Spleen (tissue), 11 donors: Measurements from ENCODE around the gene DMD. TPM values are rescaled to one million over a fixed set of nuclear protein-coding genes. Genes with fewer than 3 reads are reported as not detected.

Experiments
- DNase-seq: peaks from one replicate; pipeline ENCODE4 v3.0.0-alpha.2; 2020
- H3K27ac ChIP-seq, 8 donors: fragments of 200-600 bp; sonication (generic) in 7 of 8; 1 replicate in 4 of 8; 2 replicates in 4 of 8; pipeline versions ENCODE4 v1.5.0 to v1.8.0; 2016 to 2021; ENCODE audit warnings: inconsistent platforms in 4 of 8, mild to moderate bottlenecking in 4 of 8, moderate library complexity in 1 of 8
- H3K27me3 ChIP-seq, 7 donors: fragments of 200-600 bp; sonication (generic) in 6 of 7; replicated peaks in 1 of 7; 1 replicate in 4 of 7; 2 replicates in 3 of 7; pipeline versions ENCODE4 v1.5.0 to v1.8.0; 2016 to 2021; ENCODE audit warnings: inconsistent platforms in 3 of 7, mild to moderate bottlenecking in 1 of 7
- H3K36me3 ChIP-seq, 6 donors: fragments of 200-600 bp; sonication (generic) in 5 of 6; 1 replicate in 4 of 6; 2 replicates in 2 of 6; pipeline versions ENCODE4 v1.5.0 to v1.8.0; 2016 to 2021; ENCODE audit warnings: inconsistent platforms in 2 of 6
- H3K4me1 ChIP-seq, 6 donors: fragments of 200-600 bp; sonication (generic) in 5 of 6; 1 replicate in 3 of 6; 2 replicates in 3 of 6; pipeline versions ENCODE4 v1.5.0 to v1.8.0; 2016 to 2021; ENCODE audit warnings: inconsistent platforms in 3 of 6
- H3K4me3 ChIP-seq, 8 donors: fragments of 200-600 bp; sonication (generic) in 7 of 8; 1 replicate in 4 of 8; 2 replicates in 4 of 8; pipeline versions ENCODE4 v1.5.0 to v1.8.0; 2016 to 2021; ENCODE audit warnings: inconsistent platforms in 4 of 8, mild to moderate bottlenecking in 4 of 8, moderate library complexity in 2 of 8
- H3K9me3 ChIP-seq, 8 donors: fragments of 200-600 bp; sonication (generic) in 7 of 8; 1 replicate in 4 of 8; 2 replicates in 4 of 8; pipeline versions ENCODE4 v1.5.0 to v1.8.0; 2016 to 2021; ENCODE audit warnings: inconsistent platforms in 4 of 8
- CTCF ChIP-seq, 11 experiments: fragments of 200-600 bp in 7 of 11; fragments of 450-650 bp in 4 of 11; sonication (generic) in 4 of 11; IDR thresholded peaks in 8 of 11; conservative IDR thresholded peaks in 3 of 11; 1 replicate in 7 of 11; 2 replicates in 4 of 11; pipeline versions ENCODE4 v1.4.0 to v1.8.0; 2016 to 2021; ENCODE audit warnings: antibody characterized with exemption in 11 of 11, inconsistent platforms in 4 of 11, mild to moderate bottlenecking in 1 of 11
- POLR2A ChIP-seq, 3 donors: fragments of 450-650 bp; IDR thresholded peaks; one replicate each; pipeline ENCODE4 v1.5.1; 2017; ENCODE audit warnings: antibody characterized with exemption in 3 of 3, mild to moderate bottlenecking in 1 of 3
- POLR2AphosphoS5 ChIP-seq, 3 donors: sonication (generic); formaldehyde crosslinking; IDR thresholded peaks; one replicate each; pipeline ENCODE4 v1.5.1; 2017; ENCODE audit warnings: antibody characterized with exemption in 3 of 3
- WGBS, 5 donors: extraction: QIAGEN DNeasy Blood & Tissue Kit in 3 of 5; methylation state at CpG; one replicate each; pipeline versions ENCODE4 v1.1.5 to v1.1.7; 2013 to 2018; 5-methylcytosine and 5-hydroxymethylcytosine counted together
- intact Hi-C: fragments of 100-400 bp; cut with DNase I; formaldehyde crosslinking; loops from one replicate; pipeline ENCODE4 v1.15.0; 2023; ENCODE audit warnings: low total_unique reads
- polyA plus RNA-seq, 3 donors: library from polyadenylated mRNA; stranded (reverse); fragments of 200-250 nt; gene quantifications; one replicate each; pipeline ENCODE4 v1.2.1, GENCODE V29; 2013
- total RNA-seq, 7 donors: library from RNA; depleted of rRNA in 3 of 7; stranded (reverse); fragments of >200 nt in 3 of 7; fragmentation: NEBNext Ultra II Directional in 4 of 7; extraction: Animal tissue kit (Norgen Biotek cat#: 25700) in 4 of 7; gene quantifications; one replicate each; pipeline versions ENCODE4 v1.1.0 to v1.2.1, GENCODE V29; 2016 to 2021
- donor health status: healthy with polysubstance abuse.
- donor health status: DM: no; HTN: no; CAD: no; lungs with moderate emphysema.
- donor health status: DM: no; HTN: no; CAD: no.
- donor health status: Bipolar disorder and iron deficiency.
- donor health status: healthy.
- donor health status: DM: no; HTN: no; CAD: no.
- donor health status: DM: yes; HTN: yes; CAD: no.

The DMD gene
- total and polyA plus RNA-seq, 10 donors, result 1.3 to 11.3 (median 4.4) TPM

GRCh38 chrX:33195698-33196097 is 15.7 kb downstream of the DMD start:
- Histone ChIP-seq H3K4me1 (no peaks in the 10 kb centered on the region), H3K27me3 (no peaks in the 10 kb centered on the region), H3K36me3 (no peaks in the 10 kb centered on the region), H3K27ac (no peak overlapping the region), H3K9me3 (peaks cover 0 to 3% (median 0%) of the 10 kb centered on the region in 8 donors), H3K4me3 (no peak overlapping the region)
- TF ChIP-seq POLR2AphosphoS5 (IDR thresholded peaks at IDR 0.05) (no peak), CTCF (IDR thresholded peaks at IDR 0.05 in 8 of 11, conservative IDR thresholded peaks at IDR 0.05 in 3 of 11) (no peak), POLR2A (IDR thresholded peaks at IDR 0.05) (no peak)
- WGBS, 5 donors, result 52 to 89% (median 80%) methylated on average over 1 of the region's 1 CpG
- DNase-seq, result no peak
- intact Hi-C loops, result no loop called here

GRCh38 chrX:33194876-33195433 is 16.4 kb downstream of the DMD start:
- H3K36me3 ChIP-seq, result no peaks in the 10 kb centered on the region
- 0 to 33% (median 22%) methylated on average over 1 of the region's 1 CpG for WGBS, 5 donors
- intact Hi-C loops, result no loop called here
- H3K27ac ChIP-seq, result no peak overlapping the region
- H3K9me3 ChIP-seq, result peaks cover 0 to 3% (median 0%) of the 10 kb centered on the region in 8 donors
- no peak overlapping the region for H3K4me3 ChIP-seq
- no peaks in the 10 kb centered on the region for H3K4me1 ChIP-seq
- DNase-seq, result no peak
- TF ChIP-seq POLR2AphosphoS5 (IDR thresholded peaks at IDR 0.05) (no peak), CTCF (IDR thresholded peaks at IDR 0.05 in 8 of 11, conservative IDR thresholded peaks at IDR 0.05 in 3 of 11) (no peak), POLR2A (IDR thresholded peaks at IDR 0.05) (no peak)
- no peaks in the 10 kb centered on the region for H3K27me3 ChIP-seq

- no peaks in the 10 kb centered on the region for H3K27me3 ChIP-seq
- DNase-seq, result no peak
- peaks cover 0 to 3% (median 0%) of the 10 kb centered on the region in 8 donors for H3K9me3 ChIP-seq
- H3K36me3 ChIP-seq, result no peaks in the 10 kb centered on the region
- intact Hi-C loops, result no loop called here
- no peaks in the 10 kb centered on the region for H3K4me1 ChIP-seq
- no peak for TF ChIP-seq POLR2AphosphoS5 (IDR thresholded peaks at IDR 0.05)
- no peak for TF ChIP-seq CTCF (IDR thresholded peaks at IDR 0.05 in 8 of 11, conservative IDR thresholded peaks at IDR 0.05 in 3 of 11)
- no peak for TF ChIP-seq POLR2A (IDR thresholded peaks at IDR 0.05)
- 88 to 94% (median 89%) methylated on average over 2 of the region's 2 CpGs for WGBS, 5 donors
- no peak overlapping the region for H3K27ac ChIP-seq
- H3K4me3 ChIP-seq, result no peak overlapping the region
Measured at GRCh38 chrX:33194289-33194688, 17.1 kb downstream of the DMD start.

GRCh38 chrX:33190016-33190415 is 21.3 kb downstream of the DMD start:
- no peaks in the 10 kb centered on the region for H3K27me3 ChIP-seq
- TF ChIP-seq CTCF (IDR thresholded peaks at IDR 0.05 in 8 of 11, conservative IDR thresholded peaks at IDR 0.05 in 3 of 11) (no peak), POLR2AphosphoS5 (IDR thresholded peaks at IDR 0.05) (no peak), POLR2A (IDR thresholded peaks at IDR 0.05) (no peak)
- 39 to 69% (median 60%) methylated on average over 1 of the region's 1 CpG for WGBS, 5 donors
- H3K4me3 ChIP-seq, result no peak overlapping the region
- no peaks in the 10 kb centered on the region for H3K36me3 ChIP-seq
- DNase-seq, result no peak
- no peaks in the 10 kb centered on the region for H3K4me1 ChIP-seq
- no peaks in the 10 kb centered on the region for H3K9me3 ChIP-seq
- no peak overlapping the region for H3K27ac ChIP-seq
- intact Hi-C loops, result no loop called here
